ENCODE data around the gene MAP2K5.

Gene MAP2K5

DNA sequence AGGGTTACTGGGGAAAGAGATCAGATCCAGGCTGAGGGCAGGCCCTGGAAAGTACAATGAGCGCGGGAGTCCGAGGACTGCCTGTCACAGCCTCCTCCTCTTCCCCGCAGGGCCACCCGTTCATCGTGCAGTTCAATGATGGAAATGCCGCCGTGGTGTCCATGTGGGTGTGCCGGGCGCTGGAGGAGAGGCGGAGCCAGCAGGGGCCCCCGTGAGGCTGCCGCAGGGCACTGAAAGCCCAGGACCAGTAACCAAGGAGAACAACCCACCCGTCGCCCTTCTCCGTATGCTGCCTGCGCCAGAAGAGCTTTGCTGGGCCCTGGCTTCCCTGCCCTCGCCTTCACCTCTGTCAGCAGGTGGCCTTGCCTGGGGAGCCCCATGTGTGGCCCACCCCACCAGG lies 264.0 kb downstream of the MAP2K5 start:
- no peak for DNase-seq (ENCODE audit: low spot score)

DNA sequence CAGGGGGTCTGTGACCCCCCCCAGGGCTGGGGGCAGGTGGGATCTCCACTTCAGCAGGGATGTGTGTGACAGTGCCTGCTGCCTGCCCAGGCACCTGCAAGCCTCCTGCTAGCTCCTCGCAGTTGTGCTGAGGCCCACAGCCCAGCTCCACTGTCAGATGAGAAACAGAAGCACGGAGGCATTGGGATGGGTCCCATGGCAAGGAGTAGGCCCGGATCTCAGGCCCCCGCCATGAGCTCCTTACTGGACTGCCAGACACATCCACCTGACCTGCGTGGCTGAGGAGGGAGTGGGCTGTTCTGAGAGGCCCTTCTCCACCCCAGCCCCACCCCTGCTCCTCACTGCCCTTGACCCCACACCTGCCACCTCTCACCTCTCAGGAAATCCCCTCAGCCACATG lies 264.6 kb downstream of the MAP2K5 start:
- no peak for DNase-seq (ENCODE audit: low spot score)

DNA sequence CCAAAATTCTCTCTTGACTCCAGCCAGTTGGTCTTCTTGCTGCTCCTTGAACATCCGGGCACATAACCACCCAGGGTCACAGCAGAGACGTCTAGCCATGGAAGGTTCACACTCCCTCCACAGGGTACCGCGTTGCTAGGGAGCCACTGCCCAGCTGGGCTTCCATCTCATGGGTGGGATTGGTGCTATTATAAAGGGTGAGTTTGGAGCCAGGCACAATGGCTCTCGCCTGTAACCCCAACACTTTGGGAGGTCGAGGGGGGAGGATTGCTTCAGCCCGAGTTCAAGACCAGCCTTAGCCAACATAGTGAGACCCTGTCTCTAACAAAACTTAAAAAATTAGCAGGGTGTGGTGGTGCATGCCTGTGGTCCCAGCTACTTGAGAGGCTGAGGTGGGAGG lies 265.3 kb downstream of the MAP2K5 start:
- DNase-seq (ENCODE audit: low spot score) = no peak

DNA sequence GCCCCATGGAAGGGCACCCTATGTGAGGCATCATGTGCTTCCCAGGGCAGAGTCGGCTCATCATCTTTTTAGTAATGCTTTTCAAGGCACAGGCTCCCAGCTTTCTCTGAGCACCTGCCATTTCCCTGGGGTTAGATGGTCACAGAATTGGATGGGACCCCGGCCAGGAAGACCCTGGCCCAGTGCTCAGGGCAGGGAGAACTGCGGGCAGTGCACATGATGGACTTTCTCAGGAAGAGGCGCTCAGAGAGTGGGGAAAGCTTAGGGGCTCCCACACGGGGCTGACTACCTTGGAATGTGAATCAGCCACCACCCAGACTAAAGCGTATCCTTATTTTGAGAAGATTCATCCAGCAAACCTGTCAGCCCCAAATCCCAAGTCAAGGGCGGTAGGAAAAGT lies 266.3 kb downstream of the MAP2K5 start:
- DNase-seq (ENCODE audit: low spot score) = no peak

DNA sequence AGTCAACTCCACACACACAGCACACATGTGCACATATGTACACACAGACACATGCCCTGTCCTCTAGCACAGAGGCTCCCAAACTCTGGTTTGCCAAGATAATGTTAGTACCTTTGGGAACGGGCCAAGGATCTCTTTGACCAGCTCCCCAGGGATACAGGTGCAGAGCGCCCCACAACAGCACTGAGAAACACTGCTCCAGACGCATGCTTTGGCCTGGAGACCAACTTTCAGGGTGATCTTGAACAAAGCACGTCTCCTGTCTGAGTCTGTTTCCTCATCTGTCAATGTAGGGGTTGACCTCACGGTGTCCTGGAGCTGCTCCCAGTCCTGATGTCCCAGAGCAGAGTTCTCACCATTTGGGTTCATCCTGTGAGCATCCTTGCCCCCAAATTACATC lies 266.9 kb downstream of the MAP2K5 start:
- DNase-seq (ENCODE audit: low spot score) = no peak

DNA sequence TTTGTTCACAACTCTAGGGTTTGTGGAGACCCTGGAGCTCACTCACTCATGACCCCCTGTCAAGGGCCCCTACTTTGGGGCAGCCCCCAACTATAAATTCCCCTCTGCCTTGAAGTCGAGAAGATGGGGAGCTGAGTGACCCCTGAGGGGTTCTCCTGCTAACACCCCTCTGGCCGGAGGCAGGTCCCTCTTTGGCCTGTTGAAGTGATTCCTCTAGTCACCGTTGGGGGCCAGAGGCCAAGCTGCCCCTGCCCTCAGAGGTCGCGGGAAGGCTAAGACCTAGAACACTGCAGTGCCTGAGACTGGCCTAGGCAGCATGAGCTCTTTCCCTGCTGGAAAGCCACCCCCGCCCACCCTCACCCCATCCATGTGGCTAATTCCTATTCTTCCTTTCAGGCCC lies 267.4 kb downstream of the MAP2K5 start:
- no peak for DNase-seq (ENCODE audit: low spot score)

DNA sequence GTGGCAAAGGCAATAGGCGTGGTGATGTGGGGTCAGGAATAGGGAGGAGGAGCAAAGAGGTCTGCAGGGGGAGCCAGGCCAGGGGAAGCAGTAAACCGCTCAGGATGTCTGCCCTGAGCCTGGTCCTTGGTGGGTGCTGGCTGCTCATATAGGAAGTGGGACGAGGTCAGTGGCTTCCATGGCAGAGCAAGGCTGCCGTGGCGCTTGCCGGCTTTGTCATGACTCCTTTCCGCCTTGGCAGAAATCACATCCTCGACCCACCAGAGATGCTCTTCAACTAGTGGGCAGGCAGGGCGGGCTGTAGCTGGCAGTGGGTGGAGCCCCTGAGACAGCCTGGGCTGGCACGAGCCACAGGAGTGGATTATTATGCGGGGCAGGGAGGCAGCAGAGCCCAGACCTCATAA lies 269.7 kb downstream of the MAP2K5 start:
- peak; percentile 32 for DNase-seq (ENCODE audit: low spot score)

DNA sequence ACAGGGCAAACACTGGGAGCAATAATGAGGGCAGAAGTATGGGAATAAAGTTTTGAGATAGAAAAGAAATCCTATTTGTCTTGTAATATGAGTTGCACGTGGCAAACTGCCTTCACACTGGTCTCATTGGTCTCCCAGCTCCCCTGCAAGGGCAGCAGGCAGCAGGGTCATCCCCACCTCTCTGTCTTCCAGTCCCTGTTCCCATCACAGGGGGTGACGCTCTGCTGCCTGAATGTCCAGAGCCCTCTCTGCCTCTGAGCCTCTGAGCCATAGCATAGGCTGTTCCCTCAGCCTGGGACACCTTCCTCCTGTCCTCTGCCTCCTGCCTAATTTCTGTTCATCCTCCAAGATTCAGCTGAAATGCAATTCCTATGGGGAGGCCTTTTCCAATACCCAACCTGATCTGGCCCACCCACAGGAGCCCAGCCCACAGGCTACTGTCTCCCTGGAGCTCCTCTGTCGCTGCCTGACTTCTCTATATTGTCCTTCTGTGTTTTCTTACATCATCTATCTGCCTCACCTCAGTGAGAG lies 270.7 kb downstream of the MAP2K5 start:
- DNase-seq (ENCODE audit: low spot score) = no peak

DNA sequence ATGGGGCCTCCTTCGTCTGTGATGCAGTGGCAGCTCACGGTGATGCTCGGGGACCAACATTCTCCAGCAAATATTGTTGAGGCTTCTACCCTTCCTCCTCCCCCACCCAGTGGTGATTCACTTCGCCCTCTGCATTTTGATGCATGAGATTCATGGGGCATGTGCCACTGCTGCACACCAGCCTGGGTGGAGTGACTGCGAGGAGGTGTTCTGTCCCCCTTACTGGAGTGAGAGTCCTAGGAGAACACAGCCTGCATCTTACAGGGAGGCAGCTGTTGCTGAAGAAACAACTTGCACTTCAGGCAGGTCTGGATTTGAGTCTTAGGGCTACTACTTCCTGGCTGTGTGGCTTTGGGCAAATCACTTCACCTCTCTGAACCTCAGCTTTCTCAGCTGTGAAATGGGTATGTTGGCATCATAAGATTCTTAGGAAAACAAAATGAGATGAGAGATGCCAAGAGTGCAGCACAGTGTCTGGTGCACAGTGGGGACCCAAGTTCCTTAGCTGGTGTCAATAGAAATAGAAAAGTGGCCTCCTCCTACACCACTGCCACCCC lies 272.6 kb downstream of the MAP2K5 start:
- DNase-seq (ENCODE audit: low spot score) = no peak

DNA sequence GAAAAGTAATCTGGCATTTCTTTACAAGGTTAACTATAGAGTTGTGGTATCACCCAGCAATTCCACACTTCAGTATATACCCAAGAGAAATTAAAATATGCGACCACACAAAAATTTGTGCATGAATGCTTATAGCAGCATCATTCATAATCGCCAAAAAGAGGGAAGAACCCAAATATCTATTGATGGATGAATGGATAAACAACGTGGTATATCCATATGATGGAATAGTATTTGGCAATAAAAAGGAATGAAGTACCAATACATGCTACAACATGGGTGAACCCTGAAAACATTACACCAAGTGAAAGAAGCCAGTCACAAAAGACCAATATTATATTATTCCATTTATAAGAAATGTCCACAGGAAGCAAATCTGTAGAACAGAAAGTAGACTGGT lies 274.2 kb downstream of the MAP2K5 start:
- no peak for DNase-seq (ENCODE audit: low spot score)

DNA sequence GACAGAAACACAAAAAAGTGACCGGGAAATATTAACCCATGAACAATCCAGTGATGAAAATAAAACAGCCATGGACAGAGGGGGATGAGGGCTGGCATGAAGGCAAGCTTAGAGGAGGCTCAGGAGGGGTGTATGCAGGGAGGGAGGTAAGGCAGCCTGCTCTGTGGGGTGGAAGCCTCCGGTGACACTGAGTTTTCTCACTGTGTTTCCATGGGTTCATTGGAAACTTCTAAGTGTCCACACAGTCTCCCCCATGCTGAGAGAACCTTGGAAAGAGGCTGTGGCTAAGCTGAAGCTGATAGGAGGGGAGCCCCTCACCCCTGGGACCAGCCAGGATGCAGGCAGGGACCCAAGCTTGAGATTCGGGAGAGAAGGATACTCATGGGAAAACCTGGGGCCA lies 276.0 kb downstream of the MAP2K5 start:
- no peak for DNase-seq (ENCODE audit: low spot score)

DNA sequence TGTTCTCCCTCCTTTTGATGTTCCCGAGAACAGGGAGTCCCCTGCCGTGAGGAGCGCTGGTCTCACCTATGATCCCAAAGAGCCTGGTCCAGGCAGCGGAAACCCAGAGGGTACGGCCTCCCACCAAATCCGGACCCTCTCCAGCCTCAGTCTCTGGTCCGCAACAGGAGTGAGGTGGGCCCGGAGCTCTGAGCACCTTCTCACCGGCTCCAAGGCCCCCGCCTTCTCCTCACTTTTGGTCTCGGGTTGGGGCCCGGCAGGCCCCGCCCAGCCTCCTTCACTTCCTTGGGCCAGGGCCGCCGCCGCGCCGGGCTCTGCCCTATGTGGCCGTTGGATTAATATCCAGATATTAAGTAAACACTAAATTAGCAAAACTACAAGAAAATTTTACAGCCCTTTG lies 277.1 kb downstream of the MAP2K5 start:
- peak; percentile 35 for DNase-seq (ENCODE audit: low spot score)

DNA sequence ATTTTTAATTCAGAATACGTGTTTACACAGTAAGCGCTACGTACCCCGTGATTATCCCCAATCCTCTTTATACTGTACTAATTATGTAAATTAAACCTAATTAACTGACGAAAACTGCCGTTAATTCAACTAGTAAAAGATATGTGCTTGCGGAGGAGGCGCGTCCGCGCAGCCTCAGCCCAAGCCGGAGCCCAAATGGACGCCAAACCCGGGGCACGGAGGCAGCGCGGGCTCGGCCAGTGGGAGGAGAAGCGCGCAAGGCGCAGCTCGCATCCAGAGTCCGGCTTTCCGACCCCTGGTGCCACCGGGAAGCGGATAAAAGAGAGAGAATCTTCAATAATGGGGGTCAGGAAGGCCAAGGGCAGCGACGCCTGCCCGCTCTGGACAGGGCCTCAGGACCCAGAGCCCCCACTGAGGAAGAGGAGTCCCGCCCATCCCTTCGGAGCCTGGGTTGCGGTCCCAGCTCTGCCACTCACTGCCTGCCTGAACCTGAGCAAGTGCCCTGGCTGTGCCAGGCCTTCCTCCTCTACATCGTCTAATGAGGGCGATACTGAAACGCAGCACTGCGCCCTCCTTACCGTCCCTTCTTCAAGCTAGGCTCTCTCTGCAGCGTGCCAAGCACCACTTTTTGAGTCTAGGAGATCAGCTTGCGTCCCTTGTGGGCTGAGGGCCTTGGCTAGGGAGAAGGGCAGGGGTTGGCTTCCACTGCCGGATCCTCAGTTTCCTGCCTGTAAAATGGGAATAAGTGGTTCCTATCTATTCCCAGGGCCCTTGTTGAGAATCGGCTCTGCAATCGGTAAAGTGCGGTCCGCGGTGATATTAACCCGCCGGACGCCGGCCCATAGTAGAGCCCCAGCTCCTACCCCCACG lies 277.9 kb downstream of the MAP2K5 start:
- DNase-seq (ENCODE audit: low spot score) = peak; percentile 38

DNA sequence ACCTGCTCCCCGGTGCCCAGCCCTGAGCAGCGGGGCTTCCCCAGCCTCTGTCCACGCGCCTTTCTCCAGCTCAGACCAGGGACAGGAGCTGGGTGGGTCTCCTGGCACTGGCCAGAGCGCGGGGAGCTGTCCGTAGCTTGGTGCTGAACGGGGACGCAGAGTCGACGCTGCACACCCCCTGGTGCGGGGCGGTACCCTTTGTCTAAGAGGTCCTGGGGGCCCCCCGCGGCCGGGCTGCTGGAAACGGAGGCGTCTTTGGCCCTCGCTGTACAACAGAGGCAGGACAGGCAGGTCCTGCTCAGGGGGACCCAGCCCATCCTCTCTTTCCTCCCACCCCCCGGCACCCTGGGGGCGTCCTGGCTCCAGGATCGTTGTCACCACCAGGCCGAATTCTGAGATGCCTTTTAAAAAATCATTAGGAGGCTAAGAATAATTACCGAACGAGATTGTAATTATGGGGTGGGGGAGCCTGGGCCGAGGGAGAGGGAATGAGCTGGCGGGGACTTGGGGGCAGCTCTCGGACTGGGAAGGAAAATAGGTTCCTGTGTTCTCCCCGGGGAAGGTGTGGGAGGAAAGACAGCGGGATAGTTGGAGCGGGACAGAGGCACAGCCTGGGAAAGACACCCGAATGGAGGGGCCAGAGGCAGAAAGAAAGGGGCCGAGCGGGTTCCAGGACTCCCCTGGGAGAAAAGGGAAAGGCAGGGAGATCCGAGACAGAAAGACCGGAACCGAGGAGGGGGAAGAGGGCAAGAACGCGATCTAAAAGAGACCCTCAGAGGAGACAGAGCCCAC lies 278.7 kb downstream of the MAP2K5 start:
- peak; percentile 91 for DNase-seq (ENCODE audit: low spot score)

DNA sequence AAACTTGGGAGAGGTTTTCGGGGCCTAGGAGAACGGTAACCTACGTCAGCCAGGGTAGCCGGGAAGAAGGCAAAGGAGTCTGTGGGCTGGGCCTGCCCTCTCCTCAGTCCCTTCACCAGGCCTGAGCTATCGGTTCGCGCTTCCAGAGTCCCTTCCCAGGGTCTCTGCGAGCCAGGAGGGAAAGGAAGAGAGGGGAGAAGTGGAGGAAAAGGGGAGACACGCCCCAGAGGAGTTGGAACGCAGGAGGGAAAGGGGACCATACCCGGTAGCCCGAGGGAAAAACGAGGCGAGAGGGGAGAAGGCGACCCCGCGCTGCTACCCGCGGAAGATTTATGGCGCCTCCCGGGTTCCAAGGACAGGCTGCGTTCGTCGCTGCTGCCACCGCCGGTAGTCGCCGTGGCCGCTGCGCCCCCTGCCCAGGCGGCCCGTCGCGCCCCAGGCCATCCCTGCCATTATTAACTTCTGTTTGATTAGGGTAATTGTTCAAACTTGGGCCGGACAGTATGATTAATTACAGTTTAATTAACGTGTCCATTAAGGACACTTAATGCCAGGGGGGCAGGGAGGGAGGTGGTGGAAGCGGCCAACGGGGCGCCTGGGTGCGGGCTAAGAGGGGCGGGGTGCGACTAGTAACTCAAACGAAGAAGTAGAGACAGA lies 279.4 kb downstream of the MAP2K5 start:
- DNase-seq (ENCODE audit: low spot score) = peak; percentile 33

DNA sequence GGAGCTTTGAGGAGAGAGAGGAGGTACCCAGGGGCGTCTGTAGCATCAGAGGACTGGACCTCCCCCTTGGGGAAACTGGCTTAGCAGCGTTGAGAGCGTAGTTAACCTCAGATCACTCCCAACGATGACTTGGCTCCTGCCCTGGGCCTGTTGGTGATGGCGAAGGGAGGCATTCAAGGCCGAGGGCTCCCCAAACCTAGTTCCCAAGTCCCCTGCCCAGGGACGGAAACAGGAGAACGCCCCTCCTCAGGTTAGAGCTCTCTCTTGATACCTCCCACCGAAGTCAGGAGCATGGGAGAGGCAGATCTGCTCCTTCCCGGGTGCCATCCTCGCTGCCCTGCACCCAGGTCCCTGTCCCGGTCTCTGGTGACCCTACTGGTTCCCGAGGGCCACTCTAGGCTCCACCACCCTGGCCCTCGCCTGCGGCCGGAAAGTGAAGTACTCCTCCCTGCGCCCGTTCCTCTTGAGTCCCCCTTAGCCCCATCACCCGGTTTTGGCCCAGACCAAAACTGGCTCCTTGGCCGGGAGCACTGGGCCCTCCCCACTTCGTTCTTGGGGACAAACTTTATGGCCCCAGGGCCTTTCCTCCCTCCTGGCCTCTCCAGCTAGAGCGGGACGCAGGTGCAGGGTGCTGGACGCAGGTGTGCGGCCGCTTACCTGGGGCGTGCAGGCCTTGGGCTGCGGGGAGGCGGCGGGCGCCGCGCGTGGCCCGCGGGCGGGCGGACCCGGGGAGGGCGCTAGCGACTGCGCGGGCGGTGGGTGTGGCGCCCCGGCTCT lies 280.2 kb downstream of the MAP2K5 start:
- DNase-seq (ENCODE audit: low spot score) = peak; percentile 37

DNA sequence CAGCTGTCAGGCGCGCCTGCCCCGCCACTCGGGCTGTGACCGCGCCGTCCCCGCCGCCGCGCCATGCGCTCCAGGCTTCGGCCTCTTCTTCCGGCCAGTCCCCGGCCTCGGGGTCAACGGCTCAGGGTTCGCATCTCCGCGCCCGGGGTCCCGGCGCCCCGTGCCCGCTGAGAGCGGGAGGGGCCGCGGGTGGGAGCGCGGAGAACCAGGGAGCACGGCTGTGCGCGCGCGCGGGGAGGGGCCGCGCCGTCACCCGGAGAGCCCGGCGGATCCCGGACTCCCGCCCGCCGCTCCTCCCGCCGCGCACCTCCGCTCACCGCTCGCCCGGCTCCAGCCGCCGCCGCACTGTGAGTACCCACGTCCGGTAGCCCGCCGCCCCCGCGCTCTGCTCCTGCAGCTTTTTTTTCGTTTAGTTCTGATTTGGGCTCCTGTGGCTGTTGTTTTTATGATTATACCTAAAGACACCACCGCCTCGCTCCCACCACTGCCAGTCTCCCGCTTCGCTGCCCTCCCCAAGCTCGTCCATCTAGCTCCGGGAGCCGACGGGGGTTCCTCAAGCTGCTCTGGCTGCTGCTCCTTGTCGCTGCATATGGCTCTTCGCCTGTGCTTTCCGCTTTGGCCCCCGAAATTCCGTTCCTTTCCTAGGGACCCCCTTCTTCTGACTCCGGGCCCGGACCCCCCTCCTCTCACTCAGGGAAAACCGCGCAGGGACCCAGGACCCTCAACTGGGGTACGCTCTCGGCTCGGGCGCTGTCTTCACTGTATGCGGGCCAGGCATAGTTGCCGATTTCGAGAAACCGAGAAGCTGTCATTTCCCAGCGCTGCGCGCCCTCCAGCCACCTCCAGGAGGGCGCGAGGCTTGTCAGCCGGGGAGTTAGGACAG lies 281.1 kb downstream of the MAP2K5 start:
- peak; percentile 59 for DNase-seq (ENCODE audit: low spot score)

DNA sequence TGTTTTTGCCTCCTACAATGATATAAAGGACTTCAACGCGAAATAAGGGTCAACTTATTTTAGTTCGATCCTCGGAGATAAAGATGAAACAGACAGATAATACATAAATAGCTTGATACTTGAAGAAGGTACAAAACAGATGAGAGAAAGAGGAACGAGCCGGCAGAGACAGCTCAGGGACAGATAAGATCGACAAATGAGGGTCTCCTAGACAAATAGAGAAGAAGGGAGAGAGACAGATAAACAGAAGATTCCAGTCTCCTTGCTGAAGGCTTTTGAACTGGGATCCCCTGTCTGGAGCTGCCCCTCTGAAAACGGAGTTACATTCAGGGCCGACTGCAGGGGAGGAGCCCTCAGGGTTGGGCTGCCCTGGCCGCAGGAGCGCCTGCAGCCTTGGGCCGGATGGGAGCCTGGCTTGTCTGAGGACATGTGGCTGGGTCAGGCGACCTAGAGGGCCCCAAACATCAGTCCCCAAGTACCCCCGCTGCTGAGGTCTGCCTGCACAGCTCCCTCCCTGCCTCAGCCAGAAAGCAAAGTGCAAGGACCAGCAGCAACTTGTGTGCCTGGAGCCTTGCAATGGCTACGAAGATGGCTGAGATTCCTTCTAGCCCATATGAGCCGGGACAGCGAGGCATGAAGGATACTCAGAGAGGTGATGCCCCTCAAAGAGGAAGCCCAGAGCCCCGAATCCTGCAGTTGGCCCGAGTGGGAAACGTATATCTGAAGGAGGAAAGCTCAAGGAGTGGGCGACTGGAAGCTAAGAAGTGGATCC lies 281.9 kb downstream of the MAP2K5 start:
- DNase-seq (ENCODE audit: low spot score) = peak; percentile 15

All from iPS-NIHi11 (cell line).